DOHH2 (cell line): ENCODE results near the gene PRDM4.

Experiments used
- CTCF ChIP-seq: fragments of 200-600 bp; sonication (generic); IDR thresholded peaks from one replicate; pipeline ENCODE4 v1.5.1; 2014; ENCODE audit warnings: antibody characterized with exemption, mild to moderate bottlenecking, low read depth, low read length; ENCODE audit not compliant: poor library complexity, severe bottlenecking
- EZH2phosphoT487 ChIP-seq: fragments of 200-600 bp; sonication (generic); IDR thresholded peaks from 2 replicates; pipeline ENCODE4 v1.6.1; 2017; ENCODE audit warnings: borderline replicate concordance, mild to moderate bottlenecking, antibody characterized with exemption, low read length, moderate library complexity, mixed read lengths

- TF ChIP-seq CTCF (no peak), EZH2phosphoT487 (no peak)
Measured at GRCh38 chr12:107731366-107731765, 29.6 kb downstream of the PRDM4 start.
